22Rv1 (cell line): ENCODE results near the gene FRA10AC1.

Experiments
- H3K27ac ChIP-seq: fragments of 450-650 bp; 2 replicates; pipeline ENCODE4 v1.5.1; 2017
- ZFX ChIP-seq: fragments of 450-650 bp; IDR thresholded peaks from 2 replicates; pipeline ENCODE4 v1.6.1; 2017; ENCODE audit warnings: antibody characterized with exemption, borderline replicate concordance
- TF ChIP-seq, protein P1 (sequence below): fragments of 450-650 bp; IDR thresholded peaks from 2 replicates; pipeline ENCODE4 v1.5.1; 2017; ENCODE audit warnings: mild to moderate bottlenecking

FRA10AC1 gene

DNA sequence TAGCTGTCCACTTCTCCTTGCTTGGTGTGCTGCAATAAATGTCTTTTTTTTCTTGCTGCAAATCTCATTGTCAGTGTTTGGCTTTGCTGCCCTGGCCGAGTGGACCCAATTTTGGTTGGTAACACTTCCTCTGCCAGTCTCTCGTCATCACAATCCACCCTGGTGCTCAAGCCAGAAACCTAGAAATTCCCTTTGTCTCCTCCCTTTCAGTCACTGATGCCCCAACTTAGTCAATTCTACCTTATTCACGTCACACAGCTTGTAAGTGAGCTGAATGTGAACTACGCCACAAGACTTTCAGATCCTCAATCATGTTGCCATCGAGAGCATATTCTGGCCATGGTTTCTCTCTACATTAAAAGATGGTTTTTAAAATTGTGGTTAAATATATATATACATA is 13.0 kb upstream of the FRA10AC1 start:
- H3K27ac ChIP-seq: no peak overlapping the region
- TF ChIP-seq, protein P1, sequence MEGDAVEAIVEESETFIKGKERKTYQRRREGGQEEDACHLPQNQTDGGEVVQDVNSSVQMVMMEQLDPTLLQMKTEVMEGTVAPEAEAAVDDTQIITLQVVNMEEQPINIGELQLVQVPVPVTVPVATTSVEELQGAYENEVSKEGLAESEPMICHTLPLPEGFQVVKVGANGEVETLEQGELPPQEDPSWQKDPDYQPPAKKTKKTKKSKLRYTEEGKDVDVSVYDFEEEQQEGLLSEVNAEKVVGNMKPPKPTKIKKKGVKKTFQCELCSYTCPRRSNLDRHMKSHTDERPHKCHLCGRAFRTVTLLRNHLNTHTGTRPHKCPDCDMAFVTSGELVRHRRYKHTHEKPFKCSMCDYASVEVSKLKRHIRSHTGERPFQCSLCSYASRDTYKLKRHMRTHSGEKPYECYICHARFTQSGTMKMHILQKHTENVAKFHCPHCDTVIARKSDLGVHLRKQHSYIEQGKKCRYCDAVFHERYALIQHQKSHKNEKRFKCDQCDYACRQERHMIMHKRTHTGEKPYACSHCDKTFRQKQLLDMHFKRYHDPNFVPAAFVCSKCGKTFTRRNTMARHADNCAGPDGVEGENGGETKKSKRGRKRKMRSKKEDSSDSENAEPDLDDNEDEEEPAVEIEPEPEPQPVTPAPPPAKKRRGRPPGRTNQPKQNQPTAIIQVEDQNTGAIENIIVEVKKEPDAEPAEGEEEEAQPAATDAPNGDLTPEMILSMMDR: no peak
- no peak for TF ChIP-seq ZFX

GRCh38 chr10:93712593-93712992 is 10.2 kb upstream of the FRA10AC1 start:
- TF ChIP-seq ZFX: no peak
- TF ChIP-seq, protein P1: no peak
- H3K27ac ChIP-seq: no peak overlapping the region

DNA sequence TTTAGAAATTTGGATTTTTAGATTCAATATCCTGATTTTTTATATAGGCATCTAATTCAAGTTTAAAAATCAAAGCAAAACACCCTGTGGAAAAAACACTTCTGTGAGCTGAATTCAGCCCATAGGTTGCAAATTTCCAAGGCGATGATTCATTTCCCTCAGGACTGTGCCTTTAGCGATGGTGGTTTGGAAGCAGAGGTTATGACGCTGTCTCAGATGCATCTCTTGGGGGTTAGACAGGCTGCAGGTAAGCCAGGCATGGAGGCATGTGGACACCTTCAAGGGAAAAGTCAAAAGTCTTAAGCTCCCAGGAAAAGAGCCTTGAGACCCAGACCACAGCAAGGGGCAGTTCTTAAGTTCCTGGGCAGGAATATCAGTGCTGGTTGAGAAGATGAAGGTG is 9.5 kb upstream of the FRA10AC1 start:
- TF ChIP-seq, protein P1: no peak
- TF ChIP-seq ZFX: no peak
- H3K27ac ChIP-seq: no peak overlapping the region

DNA sequence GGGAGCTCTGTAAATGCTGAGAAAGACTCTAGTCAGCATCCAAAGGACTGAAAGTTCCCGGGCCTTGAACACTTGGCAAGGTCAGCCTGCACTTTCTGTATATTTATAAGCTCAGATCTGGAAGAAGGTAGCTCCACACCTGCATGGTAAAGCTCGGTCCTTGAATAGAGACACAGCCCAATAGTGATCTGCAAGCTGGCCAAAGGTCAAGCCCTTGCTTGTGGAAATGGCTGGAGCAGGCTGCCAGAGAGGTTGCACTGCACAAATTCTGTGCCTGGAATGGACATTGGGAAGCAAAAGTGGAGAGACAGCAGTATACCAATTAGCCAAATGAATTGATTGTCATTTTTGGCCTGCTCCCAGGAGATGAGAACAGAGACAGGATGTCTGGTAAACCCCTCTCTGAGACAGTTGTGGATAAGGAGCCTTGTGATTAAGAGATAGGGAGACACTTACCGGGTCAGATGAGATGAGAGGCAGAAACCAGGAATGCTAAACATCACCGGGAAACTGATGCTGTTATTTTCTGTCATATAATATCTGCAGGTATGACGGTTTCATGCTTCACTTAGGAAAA is 8.0 kb upstream of the FRA10AC1 start:
- no peak overlapping the region for H3K27ac ChIP-seq
- TF ChIP-seq, protein P1: no peak
- TF ChIP-seq ZFX: no peak

GRCh38 chr10:93707623-93708022 is 5.2 kb upstream of the FRA10AC1 start:
- H3K27ac ChIP-seq: no peak overlapping the region
- TF ChIP-seq, protein P1: no peak
- TF ChIP-seq ZFX: no peak

DNA sequence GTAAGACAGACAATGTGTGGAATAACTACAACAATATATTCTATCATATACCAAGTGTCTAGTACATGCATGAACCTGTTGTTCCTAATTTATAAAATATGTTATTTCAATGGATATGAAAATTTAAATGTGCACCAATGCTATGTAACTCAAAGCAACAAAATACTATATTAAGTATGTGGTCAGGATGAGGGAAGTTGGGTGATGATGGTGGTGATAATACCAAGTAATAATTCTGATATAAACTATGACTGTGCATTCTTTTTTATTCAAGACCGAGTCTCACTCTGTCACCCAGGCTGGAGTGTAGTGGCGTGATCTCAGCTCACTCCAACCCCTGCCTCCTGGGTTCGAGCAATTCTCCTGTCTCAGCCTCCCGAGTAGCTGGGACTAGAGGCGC is 2.1 kb upstream of the FRA10AC1 start:
- TF ChIP-seq ZFX: no peak
- TF ChIP-seq, protein P1: no peak
- H3K27ac ChIP-seq: no peak overlapping the region

- no peak overlapping the region for H3K27ac ChIP-seq
- no peak for TF ChIP-seq ZFX
- TF ChIP-seq, protein P1: no peak
Measured at GRCh38 chr10:93703841-93704240, 1.4 kb upstream of the FRA10AC1 start.
